ENCODE data around the gene TIAM2.
"Not testable (repeated sequence)": the region's sequence is repeated elsewhere in the genome, so short reads cannot be mapped to it uniquely, and the experiment has no call there.

- not testable (repeated sequence) for TF ChIP-seq EZH2 (IDR thresholded peaks at IDR 0.05; ENCODE audit: borderline replicate concordance, low read length); CTCF (IDR thresholded peaks at IDR 0.05; ENCODE audit: low read length)
Observed at GRCh38 chr6:155218711-155219110, 223.6 kb downstream of the TIAM2 start.

Data from OCI-LY1 (cell line).